GM12891 (cell line): ENCODE results near the gene FAS.

Experiments
- PAX5 ChIP-seq: IDR thresholded peaks from 2 replicates; pipeline ENCODE4 v1.6.1; 2011; ENCODE audit warnings: low read length, moderate library complexity, mild to moderate bottlenecking; ENCODE audit not compliant: insufficient read depth, severe bottlenecking
- POLR2A ChIP-seq: IDR thresholded peaks from 2 replicates; pipeline ENCODE4 v1.6.1; 2011; ENCODE audit warnings: low read depth, low read length, control low read depth
- POLR2AphosphoS5 ChIP-seq: IDR thresholded peaks from 2 replicates; pipeline ENCODE4 v1.6.1; 2011; ENCODE audit warnings: low read depth, low read length, control low read depth
- SPI1 ChIP-seq: IDR thresholded peaks from 2 replicates; pipeline ENCODE4 v1.6.1; 2011; ENCODE audit warnings: low read depth, low read length, control low read depth
- TAF1 ChIP-seq: IDR thresholded peaks from 2 replicates; pipeline ENCODE4 v1.6.1; 2011; ENCODE audit warnings: low read depth, low read length, control low read depth

GRCh38 chr10:88952647-88953111, 37.9 kb upstream of the FAS start, which contains the start of gene ACTA2:
- no peak for TF ChIP-seq POLR2AphosphoS5
- TF ChIP-seq POLR2A, result no peak
- TF ChIP-seq SPI1, result no peak
- TF ChIP-seq TAF1, result no peak
- TF ChIP-seq PAX5, result no peak
